Ammon's horn (tissue), 1 donor: Measurements from ENCODE around the gene NFYA.

Experiments
- DNase-seq: peaks from one replicate; pipeline ENCODE4 v3.0.0-alpha.2; 2016; ENCODE audit warnings: low spot score

NFYA gene

DNA sequence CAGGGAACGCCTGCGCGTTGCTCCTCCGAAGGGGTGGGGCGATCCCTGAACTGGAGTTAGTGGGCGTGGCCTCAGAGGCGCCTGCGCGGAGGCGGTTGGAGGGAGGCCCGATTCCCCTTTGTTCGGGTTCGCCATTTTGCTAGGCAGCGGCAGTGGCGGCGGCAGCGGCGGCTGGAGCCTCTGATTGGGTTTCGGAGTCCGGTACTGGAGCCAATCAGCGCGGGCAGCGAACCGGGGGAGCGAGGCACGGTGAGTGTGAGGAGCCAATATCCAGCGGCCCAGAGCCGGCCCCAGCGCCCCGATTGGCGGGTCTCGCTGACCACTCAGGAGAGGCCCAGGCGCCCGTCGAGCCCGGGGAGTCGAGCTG lies at the start of gene NFYA:
TSS of gene NFYA (plus strand) at position 139 of the 367 bp plus-strand sequence. CDS start 6,116 bp downstream, outside the sequence.
- no peak for DNase-seq

GRCh38 chr6:41023114-41023513 lies 49.7 kb upstream of the NFYA start:
- no peak for DNase-seq

- DNase-seq: no peak
These were observed 46.7 kb upstream of the NFYA start for GRCh38 chr6:41025966-41026530.

GRCh38 chr6:41027241-41027640 lies 45.5 kb upstream of the NFYA start:
- no peak for DNase-seq

- peak; percentile 78 for DNase-seq
These were observed 44.8 kb upstream of the NFYA start for GRCh38 chr6:41027799-41028560.

DNA sequence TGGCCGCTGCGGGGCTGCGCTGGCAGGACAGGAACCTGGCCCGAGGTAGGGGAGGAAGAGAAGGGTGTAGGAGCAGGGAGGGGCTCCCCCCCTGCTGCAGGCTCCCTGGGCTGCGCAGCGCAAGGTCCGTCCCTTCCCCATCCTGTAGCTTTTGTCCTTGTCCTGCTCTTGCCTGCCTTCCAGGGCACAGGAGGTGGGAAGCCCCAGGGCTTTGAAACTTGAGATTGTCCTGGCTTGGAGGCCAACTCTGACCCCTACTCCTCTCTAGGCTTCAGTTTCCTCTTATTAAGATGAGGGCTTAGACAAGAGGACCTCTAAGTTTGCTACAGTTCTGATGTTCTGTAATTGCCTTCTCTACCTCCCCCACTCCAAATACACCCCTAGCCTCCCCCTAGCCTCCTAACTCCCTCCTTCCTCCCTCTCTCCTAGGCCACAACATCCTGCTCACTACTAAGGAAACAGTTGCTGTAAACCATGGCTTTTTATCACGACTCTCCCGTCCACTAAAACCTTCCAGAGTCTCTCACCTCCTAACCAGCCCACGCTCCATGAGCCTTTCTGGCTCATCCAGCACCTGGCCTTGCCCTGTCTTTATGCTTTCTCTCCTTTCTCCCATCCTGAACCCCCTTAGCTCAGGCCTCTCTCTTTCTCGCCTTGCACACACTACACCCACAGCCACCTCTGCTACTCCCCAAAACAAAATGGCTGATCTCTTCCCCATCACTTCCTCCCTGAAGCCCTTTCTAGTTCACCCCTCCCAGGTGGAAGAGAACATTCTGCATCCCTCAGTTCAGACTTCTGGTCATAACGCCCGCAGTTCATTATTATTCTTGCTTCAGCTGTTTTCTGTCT lies 44.0 kb upstream of the NFYA start:
- no peak for DNase-seq

- no peak for DNase-seq
These were observed 39.9 kb upstream of the NFYA start for GRCh38 chr6:41032830-41033229.

DNA sequence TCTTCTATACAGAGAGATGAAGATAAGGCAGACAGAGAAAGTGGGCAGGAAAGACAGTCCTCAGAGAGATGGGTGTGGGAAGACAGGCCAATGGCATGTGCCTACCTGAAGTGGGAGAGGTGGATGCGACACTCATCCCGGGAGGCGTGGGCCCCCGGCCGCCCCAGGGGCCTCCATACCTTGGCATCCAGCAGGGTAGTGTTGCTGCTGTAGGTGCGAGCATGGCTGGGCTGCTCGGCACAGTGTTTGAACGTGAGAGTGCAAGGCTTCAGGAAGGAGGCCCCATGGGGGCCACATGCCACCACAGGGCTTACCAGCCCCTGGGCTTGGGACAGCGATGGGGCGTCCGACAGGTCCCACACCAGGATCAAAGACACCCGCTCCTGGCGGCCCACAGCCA lies 39.0 kb upstream of the NFYA start:
- DNase-seq: no peak

DNA sequence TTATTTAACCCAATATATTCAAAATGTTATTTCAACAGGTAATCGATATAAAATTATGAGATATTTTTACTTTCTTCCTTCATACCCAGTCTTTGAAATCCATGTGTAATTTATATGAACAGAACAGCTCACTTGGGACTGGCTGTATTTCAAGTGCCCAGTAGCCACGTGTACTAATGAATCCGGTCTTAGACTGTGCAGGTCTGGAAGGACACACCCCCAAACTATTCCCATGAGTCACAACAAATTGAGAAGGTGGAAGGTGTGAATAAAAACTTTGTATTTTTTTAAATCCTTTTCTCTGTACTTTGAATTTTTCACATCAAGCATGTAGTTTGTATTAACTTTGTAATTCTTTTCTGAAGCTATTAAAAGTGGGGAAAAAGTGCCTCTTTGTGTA lies 36.6 kb upstream of the NFYA start:
- no peak for DNase-seq

GRCh38 chr6:41036601-41037000 lies 36.2 kb upstream of the NFYA start:
- DNase-seq: no peak

DNA sequence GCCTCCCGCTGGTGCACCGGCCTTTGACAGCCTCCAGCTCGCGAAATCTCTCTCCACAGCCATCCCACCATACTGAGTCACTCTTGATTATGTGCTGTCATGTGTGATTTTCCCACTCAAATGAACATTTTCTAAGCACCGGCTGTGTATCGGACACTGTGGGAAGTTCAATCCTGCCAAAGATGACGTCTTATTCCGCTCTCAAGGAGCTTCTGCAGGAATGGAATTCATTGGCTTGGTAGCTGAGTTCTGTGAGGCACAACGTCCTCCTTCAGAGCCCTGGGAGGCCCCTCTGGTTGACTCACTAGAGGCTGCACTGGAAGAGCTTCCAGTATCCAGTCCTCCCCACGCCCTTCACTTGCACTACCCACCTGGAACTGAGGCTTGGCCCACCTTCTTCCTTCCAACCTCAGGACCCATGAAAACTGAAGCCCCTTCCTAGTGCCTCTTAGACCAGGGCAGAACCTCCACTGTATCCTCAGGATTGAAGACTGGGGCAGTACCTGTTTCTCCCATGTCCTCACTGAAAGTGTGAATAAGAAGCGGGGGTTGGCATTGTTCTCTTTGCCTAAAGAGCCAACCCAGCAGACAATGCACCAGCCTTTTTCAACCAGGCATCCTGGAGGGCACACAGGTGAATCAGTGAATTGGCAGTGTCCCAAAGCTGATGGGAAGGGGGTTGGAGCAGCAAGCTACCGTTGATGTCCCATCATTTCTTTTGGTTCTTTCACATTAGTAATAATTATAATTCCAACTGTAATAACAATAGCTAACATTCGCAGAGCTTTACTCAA lies 35.5 kb upstream of the NFYA start:
- no peak for DNase-seq

DNA sequence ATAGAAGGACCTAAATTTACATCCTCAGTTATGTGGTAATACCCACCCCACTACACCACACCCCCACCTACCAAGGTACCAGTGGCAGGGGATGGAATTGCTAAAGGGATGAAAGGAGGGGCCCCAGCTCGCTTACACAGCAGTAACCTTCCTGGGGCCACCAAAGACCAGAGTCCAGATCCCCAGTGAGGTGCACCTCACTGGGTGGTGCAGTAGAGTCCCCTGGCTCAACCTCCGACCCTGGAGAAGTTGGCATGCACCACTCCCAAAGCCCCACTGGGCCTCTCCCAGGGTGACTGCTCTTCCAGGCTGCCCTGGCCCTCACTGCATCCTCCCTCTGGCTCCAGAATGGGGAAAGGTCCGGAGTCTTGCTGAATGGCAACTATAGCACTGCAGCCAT lies 34.6 kb upstream of the NFYA start:
- DNase-seq: no peak

DNA sequence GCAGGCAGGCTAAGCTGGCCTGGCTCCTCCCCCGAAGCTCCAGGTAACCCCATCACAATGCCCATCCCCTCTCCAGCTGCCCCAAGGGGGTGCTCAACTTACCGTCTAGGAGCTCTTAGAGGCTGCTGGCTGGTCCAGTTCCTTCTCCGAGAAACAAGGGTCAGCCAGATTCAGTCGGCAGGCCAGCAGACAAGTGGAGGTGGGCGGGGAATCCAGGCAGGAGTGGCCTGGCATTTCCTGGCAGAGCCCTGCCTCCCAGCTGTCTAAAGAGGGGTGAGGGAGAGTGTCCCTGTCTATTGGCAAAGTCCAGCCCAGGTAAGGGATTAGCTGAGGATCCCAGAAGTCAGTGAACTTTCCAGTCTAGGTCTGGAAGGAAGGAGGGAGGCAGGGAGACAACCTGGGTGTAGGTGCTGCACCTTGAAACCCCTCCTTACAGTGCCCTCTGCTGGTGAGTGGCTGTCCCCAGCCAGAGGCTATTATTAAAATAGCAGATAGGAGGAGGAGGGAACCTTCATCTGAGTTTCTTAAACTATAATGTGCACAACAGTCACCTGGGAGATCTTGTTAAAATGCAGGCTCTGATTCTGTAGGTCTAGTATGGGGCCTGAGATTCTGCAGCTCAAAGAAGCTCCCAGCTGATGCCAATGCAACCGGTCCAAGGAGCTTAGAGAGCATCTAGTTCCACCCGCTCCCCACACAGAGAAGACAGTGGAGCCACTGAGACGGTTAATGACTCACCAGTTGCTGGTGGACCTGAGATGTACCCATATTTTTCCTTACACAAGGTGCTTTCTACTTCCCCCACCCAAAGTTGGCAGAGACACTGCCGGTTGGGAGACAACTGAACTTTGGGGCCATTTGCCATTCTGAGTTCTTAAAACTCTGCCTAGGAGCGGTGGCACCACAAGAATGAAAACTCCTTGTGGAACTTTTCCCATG lies 33.4 kb upstream of the NFYA start, which contains the start of gene UNC5CL:
TSS of gene UNC5CL (minus strand) at position 162 of the 939 bp plus-strand sequence. CDS start 4,147 bp downstream, outside the sequence.
- peak; percentile 21 for DNase-seq

GRCh38 chr6:41040101-41040939 lies 32.5 kb upstream of the NFYA start:
- no peak for DNase-seq

- DNase-seq: no peak
These were observed 31.7 kb upstream of the NFYA start for GRCh38 chr6:41040940-41041536.

DNA sequence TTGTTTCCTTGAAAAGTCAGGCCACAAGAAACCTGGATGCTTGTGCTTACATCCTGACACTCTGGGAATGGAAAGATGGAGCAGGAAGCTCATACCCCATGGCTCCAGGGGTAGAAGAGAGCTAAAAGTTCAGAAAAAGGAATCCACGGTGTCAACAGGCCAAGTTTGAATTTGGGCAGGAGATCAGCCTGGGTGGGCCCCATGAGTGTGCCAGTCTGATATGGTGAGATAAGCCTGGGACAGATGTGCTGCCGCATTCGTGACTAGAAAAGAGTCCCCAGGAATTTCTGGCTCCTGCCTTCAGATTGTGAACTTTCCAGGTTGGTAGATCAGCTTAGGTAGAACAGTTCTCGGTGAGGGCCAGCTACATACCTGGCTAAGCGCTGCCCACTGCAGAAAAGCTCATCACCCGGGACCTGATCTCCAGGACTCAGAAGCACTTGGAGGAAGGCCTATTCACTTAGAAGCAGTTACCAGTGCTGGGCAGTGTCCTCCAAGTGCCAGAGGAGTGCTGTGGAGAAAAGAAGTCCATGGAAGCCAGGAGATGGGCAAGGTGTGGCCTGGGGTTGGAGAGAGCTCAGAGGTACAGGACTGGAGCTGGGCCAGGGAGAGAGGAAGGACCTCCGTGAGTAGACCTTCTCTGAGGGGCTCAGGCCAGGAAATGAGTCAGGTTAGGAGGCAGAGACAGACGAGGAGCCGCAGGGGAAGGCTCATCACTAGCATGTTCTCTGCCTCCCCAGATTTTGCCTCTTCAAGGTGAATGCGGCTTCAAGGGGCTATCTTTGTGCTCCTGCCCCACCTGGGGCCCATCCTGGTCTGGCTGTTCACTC lies 30.3 kb upstream of the NFYA start, which contains the start of gene TSPO2:
TSS of gene TSPO2 (plus strand) at position 242 of the 830 bp plus-strand sequence. CDS start at position 761, 519 bp downstream.
- no peak for DNase-seq

- DNase-seq: no peak
These were observed 29.6 kb upstream of the NFYA start for GRCh38 chr6:41043151-41043550.

GRCh38 chr6:41045664-41046063 lies 27.1 kb upstream of the NFYA start:
- no peak for DNase-seq
